Subcutaneous adipose tissue (tissue), 4 donors: Measurements from ENCODE around the gene RHBDL1. TPM values are rescaled to one million over a fixed set of nuclear protein-coding genes. Genes with fewer than 3 reads are reported as not detected.

ENCODE experiments used
- total RNA-seq, 4 donors: library from RNA; depleted of rRNA; stranded (reverse); fragments of >200 nt; gene quantifications; one replicate each; pipeline ENCODE4 v1.1.0, GENCODE V29; 2016
- TF ChIP-seq, protein P1 (sequence below): fragments of 450-650 bp; IDR thresholded peaks from one replicate; pipeline ENCODE4 v1.5.1; 2016; ENCODE audit warnings: low read depth, mild to moderate bottlenecking, control low read depth, antibody characterized with exemption, moderate library complexity

The RHBDL1 gene
- total RNA-seq, 4 donors from 2014 or later: 0.66 to 1.7 (median 1.3) TPM; not detected in 1

DNA sequence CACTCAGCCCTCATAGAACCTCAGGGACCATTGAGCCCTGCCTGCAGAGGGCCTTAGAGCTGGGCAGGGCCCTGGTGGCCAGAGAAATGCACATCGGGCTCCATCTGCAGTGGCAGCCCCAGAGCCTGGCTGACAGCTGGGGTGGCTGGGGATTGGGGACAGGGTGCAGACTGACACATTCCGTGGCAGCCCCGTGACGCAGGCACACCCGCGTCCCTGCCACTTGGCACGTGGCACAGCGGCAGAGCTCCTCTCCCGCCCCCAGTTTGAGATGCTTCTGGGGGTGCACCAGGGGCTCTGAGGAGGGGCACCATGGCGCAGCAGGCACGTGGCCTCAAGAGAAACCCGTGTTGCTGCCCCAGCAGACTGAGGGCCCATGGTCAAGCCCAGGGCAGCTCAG, 27.9 kb downstream of the RHBDL1 start:
- TF ChIP-seq, protein P1, sequence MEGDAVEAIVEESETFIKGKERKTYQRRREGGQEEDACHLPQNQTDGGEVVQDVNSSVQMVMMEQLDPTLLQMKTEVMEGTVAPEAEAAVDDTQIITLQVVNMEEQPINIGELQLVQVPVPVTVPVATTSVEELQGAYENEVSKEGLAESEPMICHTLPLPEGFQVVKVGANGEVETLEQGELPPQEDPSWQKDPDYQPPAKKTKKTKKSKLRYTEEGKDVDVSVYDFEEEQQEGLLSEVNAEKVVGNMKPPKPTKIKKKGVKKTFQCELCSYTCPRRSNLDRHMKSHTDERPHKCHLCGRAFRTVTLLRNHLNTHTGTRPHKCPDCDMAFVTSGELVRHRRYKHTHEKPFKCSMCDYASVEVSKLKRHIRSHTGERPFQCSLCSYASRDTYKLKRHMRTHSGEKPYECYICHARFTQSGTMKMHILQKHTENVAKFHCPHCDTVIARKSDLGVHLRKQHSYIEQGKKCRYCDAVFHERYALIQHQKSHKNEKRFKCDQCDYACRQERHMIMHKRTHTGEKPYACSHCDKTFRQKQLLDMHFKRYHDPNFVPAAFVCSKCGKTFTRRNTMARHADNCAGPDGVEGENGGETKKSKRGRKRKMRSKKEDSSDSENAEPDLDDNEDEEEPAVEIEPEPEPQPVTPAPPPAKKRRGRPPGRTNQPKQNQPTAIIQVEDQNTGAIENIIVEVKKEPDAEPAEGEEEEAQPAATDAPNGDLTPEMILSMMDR: no peak

DNA sequence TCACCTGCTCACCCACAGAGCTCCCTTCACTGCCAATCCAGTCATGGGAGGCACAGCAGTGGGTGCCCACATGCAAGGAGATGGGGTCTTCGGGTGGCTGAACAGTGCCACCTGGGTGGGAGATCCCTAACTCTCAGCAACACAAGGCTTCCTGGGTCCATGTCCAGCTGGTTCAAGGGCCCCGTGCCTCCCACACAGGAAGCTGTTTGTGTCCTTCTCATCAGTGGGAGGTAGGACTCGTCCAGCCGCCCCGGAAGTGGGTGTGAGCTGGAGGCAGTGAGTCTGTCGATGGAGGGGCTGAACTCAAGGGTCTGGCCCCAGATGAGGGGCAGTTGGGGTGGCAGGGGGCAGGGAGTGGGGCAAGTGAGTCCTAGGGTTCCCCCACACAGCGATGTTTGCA, 28.6 kb downstream of the RHBDL1 start:
- TF ChIP-seq, protein P1: no peak

DNA sequence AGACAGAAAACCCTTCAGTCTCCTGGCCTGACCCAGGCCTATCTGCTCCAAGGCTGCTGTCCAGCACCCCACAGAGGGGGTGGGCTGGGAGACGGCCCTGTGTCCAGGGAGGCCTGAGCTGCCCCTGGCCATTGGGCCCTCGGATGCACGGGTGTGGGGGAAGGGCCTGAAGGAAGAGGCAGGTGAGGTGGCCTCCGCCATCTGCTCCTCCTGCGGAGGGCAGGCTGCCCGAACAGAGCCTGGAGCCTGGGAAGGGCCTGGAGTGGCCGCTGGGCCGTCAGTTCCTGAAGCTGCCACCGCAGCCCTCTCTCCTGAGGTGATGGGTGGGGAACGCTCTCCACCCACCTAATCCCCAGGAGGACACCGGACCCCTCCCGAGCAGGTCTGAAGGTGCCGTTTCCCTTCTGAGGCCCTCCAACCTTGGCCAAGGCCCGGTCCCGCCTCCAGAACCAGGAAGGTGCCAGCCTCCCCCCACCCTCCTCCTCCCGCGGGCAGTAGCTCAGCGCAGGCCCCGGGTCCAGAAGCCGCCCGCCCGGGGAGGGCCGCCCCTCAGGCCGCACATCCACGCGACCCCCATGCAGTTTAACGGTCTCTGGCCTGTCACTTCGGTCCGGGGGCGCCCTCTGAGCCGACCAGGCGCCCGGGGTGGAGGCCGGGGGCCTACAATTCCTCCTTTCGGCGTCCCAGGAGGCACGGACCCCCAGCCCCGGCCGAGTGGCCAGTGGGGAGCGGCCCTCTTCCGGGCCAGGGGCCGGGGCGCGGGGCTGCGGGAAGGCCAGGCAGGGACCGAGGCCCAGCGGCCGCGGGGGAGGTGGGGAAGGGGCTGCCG, 29.3 kb downstream of the RHBDL1 start:
- TF ChIP-seq, protein P1: no peak

DNA sequence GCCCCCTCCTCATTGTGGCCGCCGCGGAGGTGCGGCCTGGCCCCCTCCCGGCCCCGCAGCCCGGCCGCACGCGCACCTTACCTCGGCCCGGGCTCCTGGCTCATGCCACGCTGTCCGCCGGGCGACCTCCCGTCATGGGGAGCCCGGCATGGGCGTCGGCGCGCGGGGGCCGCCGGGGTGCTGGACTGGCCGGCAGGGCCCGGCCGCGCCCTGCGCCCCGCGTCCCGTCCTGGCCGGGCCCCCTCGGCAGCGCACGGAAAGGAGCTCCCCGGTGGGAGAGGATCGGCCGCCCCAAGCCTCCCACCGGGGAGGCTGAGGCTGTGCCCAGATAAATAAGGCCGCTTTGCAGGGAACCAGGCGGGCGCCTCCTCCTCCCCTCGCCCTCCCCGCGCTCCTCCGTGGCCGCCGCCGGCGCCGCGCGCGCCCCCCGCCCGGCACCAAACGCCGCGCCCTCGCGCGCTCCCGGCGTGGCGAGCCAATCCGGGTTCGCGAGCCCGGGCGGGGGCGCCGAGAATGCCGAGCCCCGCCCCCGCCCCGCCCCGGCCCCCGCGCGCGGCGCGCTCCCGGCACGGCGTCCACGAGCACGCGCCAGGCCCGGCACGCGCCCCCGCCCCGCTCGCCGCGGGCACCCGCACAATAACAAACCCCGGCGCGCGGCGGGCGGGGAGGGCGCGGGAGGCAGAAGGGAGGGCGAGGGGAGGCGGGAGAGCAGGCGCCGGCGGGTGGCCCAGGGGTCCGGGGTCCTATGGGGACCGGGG, 30.1 kb downstream of the RHBDL1 start, which contains the start of gene FBXL16:
Gene FBXL16 (minus strand): TSS at position 371 of the 758 bp plus-strand sequence. CDS start 8,396 bp downstream, outside the sequence.
- TF ChIP-seq, protein P1: no peak

DNA sequence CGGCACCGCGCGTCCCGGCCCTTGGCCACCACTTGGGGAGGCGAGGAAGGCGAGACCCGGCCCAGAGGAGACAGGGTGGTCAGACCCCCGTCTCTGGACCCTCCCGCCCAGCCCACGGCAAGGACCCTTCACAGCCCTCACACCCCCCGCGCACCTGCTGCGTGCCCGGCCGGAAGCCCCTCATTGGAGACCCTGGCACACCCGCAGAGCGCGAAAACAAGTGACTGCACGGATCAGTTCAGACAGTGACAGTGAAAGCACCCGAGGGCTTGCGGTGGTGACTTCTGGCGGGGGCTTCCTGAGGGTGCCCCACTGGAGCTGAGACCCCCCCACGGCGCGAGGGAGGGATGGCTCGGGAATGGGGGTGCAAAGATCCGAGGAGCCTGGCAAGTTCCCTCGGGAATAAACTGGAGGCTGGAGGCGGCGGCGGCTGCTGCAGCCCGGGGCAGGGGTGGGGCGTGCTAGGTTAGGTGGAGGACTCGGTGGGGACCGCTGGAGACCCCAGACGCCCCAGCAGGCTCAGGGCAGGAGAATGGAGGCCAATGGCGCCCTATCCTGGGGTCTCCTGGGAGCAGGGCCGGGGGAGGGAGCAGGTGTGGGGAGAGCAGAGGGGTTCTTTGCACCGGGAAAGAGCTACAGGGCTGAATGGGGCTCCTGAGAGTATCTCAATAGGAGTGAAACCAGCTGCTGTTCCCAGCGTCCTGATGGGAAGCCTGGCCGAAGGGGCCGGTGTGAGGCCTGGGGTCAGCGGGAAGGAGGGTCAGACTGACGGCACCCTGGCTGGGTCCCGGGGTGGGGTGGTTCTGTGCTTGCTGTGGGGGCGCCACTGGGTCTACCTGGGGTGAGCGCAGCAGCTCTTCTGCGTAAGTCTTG, 31.0 kb downstream of the RHBDL1 start:
- TF ChIP-seq, protein P1: no peak

DNA sequence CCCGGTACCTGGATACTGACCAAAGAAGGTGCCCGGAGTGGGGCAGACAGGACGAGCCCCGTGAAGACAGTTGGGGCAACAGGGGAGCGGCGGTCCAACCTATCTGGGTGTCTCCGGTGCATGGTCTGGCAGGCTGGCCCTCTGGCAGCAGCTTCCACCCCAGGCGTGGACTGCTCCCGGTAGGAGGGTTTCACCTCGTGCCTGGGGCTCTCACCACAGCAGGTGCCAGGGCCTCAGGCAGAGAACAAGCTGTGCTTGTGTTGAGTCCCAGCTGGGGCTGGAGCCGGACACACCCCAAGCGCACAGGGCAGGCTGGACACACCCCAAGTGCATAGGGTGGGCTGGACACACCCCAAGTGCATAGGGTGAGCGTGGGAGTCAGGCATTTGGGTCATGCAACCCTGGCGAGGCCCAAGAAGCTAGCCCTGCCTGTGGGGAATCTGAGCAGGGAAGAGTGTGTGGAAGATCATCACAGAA, 31.6 kb downstream of the RHBDL1 start:
- TF ChIP-seq, protein P1: no peak
